ENCODE results near the gene PLCB4. TPM values are rescaled to one million over a fixed set of nuclear protein-coding genes. Genes with fewer than 3 reads are reported as not detected.

The PLCB4 gene
- total RNA-seq, 4 donors from 2014 or later, result 17.4 to 264 (median 28.1) TPM

- no peak for DNase-seq
- intact Hi-C loops (cut with DNase I; ENCODE audit: low total_unique reads), result no loop called here
- Histone ChIP-seq H3K9me3 (no peaks in the 10 kb centered on the region), H3K36me3 (no peaks in the 10 kb centered on the region), H3K27me3 (no peaks in the 10 kb centered on the region), H3K27ac (no peak overlapping the region), H3K4me3 (no peak overlapping the region), H3K4me1 (no peaks in the 10 kb centered on the region)
- TF ChIP-seq POLR2A (IDR thresholded peaks at IDR 0.05), result no peak
- TF ChIP-seq, protein P1, sequence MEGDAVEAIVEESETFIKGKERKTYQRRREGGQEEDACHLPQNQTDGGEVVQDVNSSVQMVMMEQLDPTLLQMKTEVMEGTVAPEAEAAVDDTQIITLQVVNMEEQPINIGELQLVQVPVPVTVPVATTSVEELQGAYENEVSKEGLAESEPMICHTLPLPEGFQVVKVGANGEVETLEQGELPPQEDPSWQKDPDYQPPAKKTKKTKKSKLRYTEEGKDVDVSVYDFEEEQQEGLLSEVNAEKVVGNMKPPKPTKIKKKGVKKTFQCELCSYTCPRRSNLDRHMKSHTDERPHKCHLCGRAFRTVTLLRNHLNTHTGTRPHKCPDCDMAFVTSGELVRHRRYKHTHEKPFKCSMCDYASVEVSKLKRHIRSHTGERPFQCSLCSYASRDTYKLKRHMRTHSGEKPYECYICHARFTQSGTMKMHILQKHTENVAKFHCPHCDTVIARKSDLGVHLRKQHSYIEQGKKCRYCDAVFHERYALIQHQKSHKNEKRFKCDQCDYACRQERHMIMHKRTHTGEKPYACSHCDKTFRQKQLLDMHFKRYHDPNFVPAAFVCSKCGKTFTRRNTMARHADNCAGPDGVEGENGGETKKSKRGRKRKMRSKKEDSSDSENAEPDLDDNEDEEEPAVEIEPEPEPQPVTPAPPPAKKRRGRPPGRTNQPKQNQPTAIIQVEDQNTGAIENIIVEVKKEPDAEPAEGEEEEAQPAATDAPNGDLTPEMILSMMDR (IDR thresholded peaks at IDR 0.05), result no peak
These were observed 6.6 kb downstream of the PLCB4 start for GRCh38 chr20:9075264-9076095.

GRCh38 chr20:9076440-9076839, 7.6 kb downstream of the PLCB4 start:
- no peak for DNase-seq
- TF ChIP-seq, protein P1 (IDR thresholded peaks at IDR 0.05), result no peak
- TF ChIP-seq POLR2A (IDR thresholded peaks at IDR 0.05), result no peak
- H3K4me1 ChIP-seq, result no peaks in the 10 kb centered on the region
- H3K27ac ChIP-seq, result no peak overlapping the region
- no peaks in the 10 kb centered on the region for H3K9me3 ChIP-seq
- H3K27me3 ChIP-seq, result no peaks in the 10 kb centered on the region
- no peak overlapping the region for H3K4me3 ChIP-seq
- intact Hi-C loops (cut with DNase I; ENCODE audit: low total_unique reads), result no loop called here
- no peaks in the 10 kb centered on the region for H3K36me3 ChIP-seq

GRCh38 chr20:9078826-9079731, 10.2 kb downstream of the PLCB4 start:
- no peaks in the 10 kb centered on the region for H3K36me3 ChIP-seq
- intact Hi-C loops (cut with DNase I; ENCODE audit: low total_unique reads), result no loop called here
- H3K9me3 ChIP-seq, result no peaks in the 10 kb centered on the region
- no peak for TF ChIP-seq POLR2A (IDR thresholded peaks at IDR 0.05)
- TF ChIP-seq, protein P1 (IDR thresholded peaks at IDR 0.05), result no peak
- no peak overlapping the region for H3K27ac ChIP-seq
- no peak for DNase-seq
- no peaks in the 10 kb centered on the region for H3K4me1 ChIP-seq
- no peaks in the 10 kb centered on the region for H3K27me3 ChIP-seq
- H3K4me3 ChIP-seq, result no peak overlapping the region

GRCh38 chr20:9081423-9081966, 12.6 kb downstream of the PLCB4 start:
- Histone ChIP-seq H3K4me3 (no peak overlapping the region), H3K4me1 (no peaks in the 10 kb centered on the region), H3K27ac (no peak overlapping the region), H3K9me3 (no peaks in the 10 kb centered on the region), H3K36me3 (no peaks in the 10 kb centered on the region), H3K27me3 (no peaks in the 10 kb centered on the region)
- DNase-seq, result no peak
- TF ChIP-seq, protein P1 (IDR thresholded peaks at IDR 0.05), result no peak
- TF ChIP-seq POLR2A (IDR thresholded peaks at IDR 0.05), result no peak
- intact Hi-C loops (cut with DNase I; ENCODE audit: low total_unique reads), result no loop called here
